Stimulated activated naive CD4-positive, alpha-beta T cell (primary cell): ENCODE results near the gene APBB2.
"Not testable (repeated sequence)": the region's sequence is repeated elsewhere in the genome, so short reads cannot be mapped to it uniquely, and the experiment has no call there.

Experiments used
- DNase-seq, 6 experiments: peaks; one replicate each; lab custom pipeline; 2025; lab: John Stamatoyannopoulos, UW

APBB2 gene

GRCh38 chr4:40900531-40900930, 313.8 kb downstream of the APBB2 start:
- DNase-seq: not testable (repeated sequence)

GRCh38 chr4:40897557-40898203, 316.7 kb downstream of the APBB2 start:
- peak; percentile 4 to 60 (median 30) for DNase-seq

GRCh38 chr4:40890764-40891163, 323.6 kb downstream of the APBB2 start:
- DNase-seq: no peak

GRCh38 chr4:40890199-40890598, 324.1 kb downstream of the APBB2 start:
- DNase-seq: no peak

GRCh38 chr4:40888933-40889332, 325.4 kb downstream of the APBB2 start:
- DNase-seq: no peak

GRCh38 chr4:40887764-40888131, 326.6 kb downstream of the APBB2 start:
- DNase-seq: no peak

- DNase-seq: no peak
These were observed 327.2 kb downstream of the APBB2 start for GRCh38 chr4:40886931-40887763.

- no peak for DNase-seq
These were observed 332.5 kb downstream of the APBB2 start for GRCh38 chr4:40881851-40882250.

GRCh38 chr4:40881096-40881495, 333.2 kb downstream of the APBB2 start:
- DNase-seq: no peak

- DNase-seq: no peak
These were observed 335.7 kb downstream of the APBB2 start for GRCh38 chr4:40878548-40879055.

GRCh38 chr4:40877081-40877480, 337.3 kb downstream of the APBB2 start:
- DNase-seq: no peak

GRCh38 chr4:40875507-40876150, 338.7 kb downstream of the APBB2 start:
- DNase-seq: no peak

GRCh38 chr4:40874901-40875300, 339.4 kb downstream of the APBB2 start:
- DNase-seq: no peak

GRCh38 chr4:40874331-40874730, 340.0 kb downstream of the APBB2 start:
- DNase-seq: no peak

- DNase-seq: no peak
These were observed 342.6 kb downstream of the APBB2 start for GRCh38 chr4:40871695-40872250.

- no peak for DNase-seq
These were observed 344.2 kb downstream of the APBB2 start for GRCh38 chr4:40870150-40870549.

GRCh38 chr4:40865696-40866095, 348.6 kb downstream of the APBB2 start:
- DNase-seq: no peak

- no peak for DNase-seq
These were observed 349.8 kb downstream of the APBB2 start for GRCh38 chr4:40864531-40864930.

GRCh38 chr4:40858962-40859361, 355.4 kb downstream of the APBB2 start:
- no peak for DNase-seq

GRCh38 chr4:40857956-40858355, 356.4 kb downstream of the APBB2 start:
- DNase-seq: no peak

GRCh38 chr4:40856840-40857362, 357.4 kb downstream of the APBB2 start:
- DNase-seq: peak in 4 of 6 experiments; percentile 5 to 30 (median 8)

- no peak for DNase-seq
These were observed 358.0 kb downstream of the APBB2 start for GRCh38 chr4:40856277-40856839.
